ENCODE results near the gene VIM.

Gene VIM

GRCh38 chr10:17201794-17202116, 26.3 kb upstream of the VIM start:
- TF ChIP-seq POLR2AphosphoS5 (IDR thresholded peaks at IDR 0.05; ENCODE audit: low read depth, low read length), result no peak
- no peak for TF ChIP-seq FOXP2 (optimal IDR thresholded peaks at IDR 0.05; ENCODE audit: borderline replicate concordance, extremely low read depth, extremely low read length, insufficient read depth)
- no peak for TF ChIP-seq SIN3A (IDR thresholded peaks at IDR 0.05; ENCODE audit: borderline replicate concordance, insufficient read depth, low read length)
- no peak for TF ChIP-seq REST (IDR thresholded peaks at IDR 0.05; ENCODE audit: insufficient read depth in 1 of 2, low read depth in 2 of 2, low read length in 2 of 2)
- no peak for TF ChIP-seq TAF1 (IDR thresholded peaks at IDR 0.05; ENCODE audit: borderline replicate concordance, insufficient read depth, low read length)

DNA sequence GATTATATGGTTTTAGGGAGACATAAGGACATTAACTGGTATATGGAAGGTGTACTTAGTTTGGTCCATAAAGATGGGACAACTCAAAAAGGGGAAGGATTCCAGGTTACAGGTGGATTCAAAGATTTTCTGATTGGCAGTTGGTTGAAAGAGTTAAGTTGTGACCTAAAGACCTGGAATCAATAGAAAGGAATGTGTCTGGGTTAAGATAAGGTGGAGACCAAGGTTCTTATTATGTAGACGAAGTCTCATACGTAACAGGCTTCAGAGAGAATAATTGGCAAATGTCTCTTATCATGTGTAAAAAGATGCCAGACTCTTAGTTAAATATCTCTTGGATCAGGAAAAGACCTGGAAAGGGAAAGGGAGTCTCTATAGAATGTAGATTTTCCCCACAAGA, 25.5 kb upstream of the VIM start:
- TF ChIP-seq SIN3A (IDR thresholded peaks at IDR 0.05; ENCODE audit: borderline replicate concordance, insufficient read depth, low read length) (no peak), TAF1 (IDR thresholded peaks at IDR 0.05; ENCODE audit: borderline replicate concordance, insufficient read depth, low read length) (no peak), REST (IDR thresholded peaks at IDR 0.05; ENCODE audit: insufficient read depth in 1 of 2, low read depth in 2 of 2, low read length in 2 of 2) (no peak), POLR2AphosphoS5 (IDR thresholded peaks at IDR 0.05; ENCODE audit: low read depth, low read length) (no peak), FOXP2 (optimal IDR thresholded peaks at IDR 0.05; ENCODE audit: borderline replicate concordance, extremely low read depth, extremely low read length, insufficient read depth) (no peak)

DNA sequence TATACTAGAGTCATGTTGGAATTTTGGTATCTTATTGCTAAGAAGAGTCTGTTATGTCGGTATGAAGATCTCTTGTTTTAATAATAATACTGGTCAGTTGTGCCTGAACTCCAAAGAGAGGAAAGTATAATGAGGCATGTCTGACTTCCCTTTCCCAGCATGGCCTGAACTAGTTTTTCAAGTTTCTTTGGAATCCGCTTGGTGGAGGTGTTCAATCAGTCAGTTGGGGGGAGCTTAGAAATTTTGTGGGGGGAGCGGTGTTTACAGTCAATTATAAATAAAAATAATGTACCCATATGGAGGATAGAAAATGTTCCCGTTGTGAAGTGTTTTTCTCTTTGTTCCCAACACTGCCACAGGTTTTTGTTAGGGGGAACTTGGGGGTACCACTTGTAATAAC, 25.0 kb upstream of the VIM start:
- no peak for TF ChIP-seq FOXP2 (optimal IDR thresholded peaks at IDR 0.05; ENCODE audit: borderline replicate concordance, extremely low read depth, extremely low read length, insufficient read depth)
- no peak for TF ChIP-seq SIN3A (IDR thresholded peaks at IDR 0.05; ENCODE audit: borderline replicate concordance, insufficient read depth, low read length)
- no peak for TF ChIP-seq TAF1 (IDR thresholded peaks at IDR 0.05; ENCODE audit: borderline replicate concordance, insufficient read depth, low read length)
- TF ChIP-seq REST (IDR thresholded peaks at IDR 0.05; ENCODE audit: insufficient read depth in 1 of 2, low read depth in 2 of 2, low read length in 2 of 2), result no peak
- TF ChIP-seq POLR2AphosphoS5 (IDR thresholded peaks at IDR 0.05; ENCODE audit: low read depth, low read length), result no peak

GRCh38 chr10:17203416-17203815, 24.6 kb upstream of the VIM start:
- TF ChIP-seq POLR2AphosphoS5 (IDR thresholded peaks at IDR 0.05; ENCODE audit: low read depth, low read length), result no peak
- no peak for TF ChIP-seq TAF1 (IDR thresholded peaks at IDR 0.05; ENCODE audit: borderline replicate concordance, insufficient read depth, low read length)
- no peak for TF ChIP-seq FOXP2 (optimal IDR thresholded peaks at IDR 0.05; ENCODE audit: borderline replicate concordance, extremely low read depth, extremely low read length, insufficient read depth)
- TF ChIP-seq REST (IDR thresholded peaks at IDR 0.05; ENCODE audit: insufficient read depth in 1 of 2, low read depth in 2 of 2, low read length in 2 of 2), result no peak
- no peak for TF ChIP-seq SIN3A (IDR thresholded peaks at IDR 0.05; ENCODE audit: borderline replicate concordance, insufficient read depth, low read length)

DNA sequence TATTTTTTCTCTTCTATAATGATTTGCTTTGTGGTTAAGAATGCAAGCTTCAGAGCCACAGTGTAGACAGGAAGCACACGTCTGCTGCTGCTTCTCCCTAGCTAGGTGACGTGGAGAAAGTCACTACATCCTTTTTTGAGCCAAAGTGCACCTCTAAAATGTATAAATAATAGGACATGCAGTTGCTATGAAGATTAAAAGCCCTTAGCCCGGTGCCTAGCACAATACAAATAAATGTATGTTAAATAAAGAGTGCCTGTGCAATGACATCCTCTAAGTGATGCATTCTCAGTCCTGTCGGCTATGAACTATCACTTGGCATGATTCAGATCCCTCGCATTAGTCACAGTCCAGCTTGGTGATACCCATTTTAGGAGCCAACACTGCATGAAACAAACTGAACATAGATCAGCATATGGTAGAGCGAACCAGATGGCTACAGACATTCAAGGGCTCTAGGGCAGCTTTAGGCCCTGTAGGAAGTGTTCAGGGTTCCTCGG, 21.8 kb upstream of the VIM start:
- no peak for TF ChIP-seq REST (IDR thresholded peaks at IDR 0.05; ENCODE audit: insufficient read depth in 1 of 2, low read depth in 2 of 2, low read length in 2 of 2)
- TF ChIP-seq POLR2AphosphoS5 (IDR thresholded peaks at IDR 0.05; ENCODE audit: low read depth, low read length), result no peak
- no peak for TF ChIP-seq SIN3A (IDR thresholded peaks at IDR 0.05; ENCODE audit: borderline replicate concordance, insufficient read depth, low read length)
- no peak for TF ChIP-seq TAF1 (IDR thresholded peaks at IDR 0.05; ENCODE audit: borderline replicate concordance, insufficient read depth, low read length)
- TF ChIP-seq FOXP2 (optimal IDR thresholded peaks at IDR 0.05; ENCODE audit: borderline replicate concordance, extremely low read depth, extremely low read length, insufficient read depth), result no peak

Measured in PFSK-1 (cell line).